Renal cortex interstitium (tissue), 11 donors: ENCODE data around the gene ZSWIM6. TPM values are rescaled to one million over a fixed set of nuclear protein-coding genes. Genes with fewer than 3 reads are reported as not detected.

Experiments
- DNase-seq, 11 donors: peaks; one replicate each; pipeline ENCODE4 v3.0.0-alpha.2; 2013; ENCODE audit warnings: low read depth in 9 of 11, low spot score in 4 of 11; ENCODE audit errors: extremely low read depth in 1 of 11
- polyA plus RNA-seq, 3 donors: library from polyadenylated mRNA; unstranded; fragments of 120-200 nt; gene quantifications; one replicate each; pipeline ENCODE4 v1.2.1, GENCODE V29; 2013; ENCODE audit not compliant: insufficient read length in 3 of 3

ZSWIM6 gene
- polyA plus RNA-seq, 3 donors, result 26.8 to 30.5 (median 29.5) TPM

DNA sequence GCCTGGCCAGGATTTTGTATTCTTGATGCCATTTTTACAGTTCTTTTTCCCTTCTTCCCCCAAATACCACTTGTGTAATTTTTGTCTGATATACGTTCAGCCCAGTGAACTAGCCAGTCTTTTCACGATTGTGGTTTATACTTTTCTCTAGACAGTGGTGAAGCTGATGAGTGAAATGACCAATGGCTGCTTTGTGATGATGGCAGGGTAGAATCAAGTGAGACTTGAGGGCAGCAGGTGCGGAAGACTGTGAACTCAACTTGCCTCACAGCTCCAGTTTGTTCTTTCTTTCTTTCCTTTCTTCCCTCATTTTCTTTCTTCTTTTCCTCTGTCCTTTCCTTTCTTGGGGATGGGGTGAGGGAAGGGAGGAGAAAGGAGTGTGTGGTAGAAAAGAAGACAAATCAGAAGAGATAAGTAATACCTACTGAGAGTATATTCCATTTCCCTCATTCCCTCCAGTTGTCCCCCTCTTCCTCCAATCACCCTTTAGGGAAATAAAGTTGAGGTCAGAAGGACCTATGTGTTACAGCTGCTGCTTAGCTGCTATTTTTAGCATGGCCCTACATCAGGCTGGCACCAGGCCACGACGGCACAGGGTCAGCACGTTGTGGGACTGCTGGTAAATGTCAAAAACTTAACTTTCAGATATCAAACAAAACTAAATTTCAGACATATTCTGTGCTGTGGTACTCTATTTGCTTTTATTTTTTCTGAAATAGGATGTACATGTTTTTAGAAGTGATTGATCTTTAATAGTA is 12.3 kb downstream of the ZSWIM6 start:
- no peak for DNase-seq

DNA sequence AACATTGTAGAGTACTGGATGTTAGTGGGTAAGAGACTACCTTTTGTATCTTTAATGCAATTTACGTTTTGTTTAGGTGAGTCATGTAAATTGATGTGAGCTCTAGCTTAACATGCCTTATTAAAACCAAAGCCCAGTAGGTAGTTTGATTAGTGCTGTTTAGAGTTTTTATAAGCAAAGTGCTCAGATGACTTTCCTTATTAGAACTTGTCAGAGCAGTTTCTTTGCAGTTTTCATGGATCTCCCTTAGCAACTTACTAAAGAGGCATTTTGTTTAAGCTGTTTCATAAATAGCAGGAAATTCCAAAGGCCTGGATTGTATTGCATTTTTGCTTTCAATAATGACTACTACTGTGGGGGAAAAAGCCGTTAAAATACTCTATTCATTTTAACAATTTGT is 14.5 kb downstream of the ZSWIM6 start:
- no peak for DNase-seq

DNA sequence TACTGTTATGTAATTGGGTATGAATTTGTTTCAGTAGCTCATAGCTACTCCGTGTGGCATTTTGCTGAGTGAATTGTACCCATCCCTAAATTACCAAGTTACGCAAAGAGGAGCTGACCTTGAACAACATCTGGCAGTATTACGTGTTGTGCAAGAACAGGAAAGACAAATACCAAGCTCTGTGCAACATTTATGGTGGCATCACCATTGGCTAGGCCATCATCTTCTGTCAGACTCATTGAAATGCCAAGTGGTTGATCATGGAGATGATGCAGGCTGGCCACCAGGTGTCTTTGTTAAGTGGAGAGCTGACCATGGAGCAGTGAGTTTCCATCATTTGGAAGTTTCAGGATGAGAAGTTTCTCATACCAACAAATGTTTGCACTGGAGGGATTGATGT is 15.0 kb downstream of the ZSWIM6 start:
- DNase-seq, result no peak

- DNase-seq, result no peak
Observed at GRCh38 chr5:61348447-61348846, 16.4 kb downstream of the ZSWIM6 start.

DNA sequence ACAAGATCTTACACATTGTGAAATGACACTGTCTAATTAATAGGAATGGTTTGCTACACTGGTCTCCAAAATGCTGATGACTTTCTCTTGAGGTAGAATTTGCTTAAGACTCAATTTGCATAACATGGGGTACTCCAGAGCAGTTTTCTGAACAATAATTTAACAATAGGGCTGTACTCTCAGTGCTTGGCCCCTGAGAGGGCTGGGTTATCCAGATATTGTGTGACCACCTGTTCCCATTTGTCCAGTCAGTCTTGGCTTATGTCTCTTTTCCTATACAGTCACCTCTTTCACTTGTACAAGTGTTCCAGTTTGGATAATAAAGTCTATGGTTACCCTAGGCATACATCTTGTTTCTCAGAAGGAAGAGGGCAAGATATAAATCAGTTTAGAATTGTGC is 17.9 kb downstream of the ZSWIM6 start:
- DNase-seq, result no peak

DNA sequence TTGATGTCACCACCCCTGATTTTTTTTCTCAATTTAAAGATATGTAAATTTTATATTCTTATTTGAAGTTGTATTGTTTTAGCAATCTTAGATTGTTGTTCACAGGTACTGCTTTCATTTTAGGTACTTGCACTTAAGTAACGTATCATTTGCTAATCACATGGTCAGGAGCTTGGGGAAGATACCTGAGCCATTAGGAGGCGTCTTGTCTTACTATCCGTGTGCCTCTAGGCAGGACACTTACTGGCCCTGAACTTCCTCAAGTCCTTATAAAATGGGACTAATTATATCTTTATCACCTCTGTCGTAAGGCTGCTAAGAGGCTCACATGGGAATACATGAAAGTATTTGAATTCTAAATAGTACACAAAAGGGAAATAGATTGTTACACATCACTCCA is 18.5 kb downstream of the ZSWIM6 start:
- no peak for DNase-seq

DNA sequence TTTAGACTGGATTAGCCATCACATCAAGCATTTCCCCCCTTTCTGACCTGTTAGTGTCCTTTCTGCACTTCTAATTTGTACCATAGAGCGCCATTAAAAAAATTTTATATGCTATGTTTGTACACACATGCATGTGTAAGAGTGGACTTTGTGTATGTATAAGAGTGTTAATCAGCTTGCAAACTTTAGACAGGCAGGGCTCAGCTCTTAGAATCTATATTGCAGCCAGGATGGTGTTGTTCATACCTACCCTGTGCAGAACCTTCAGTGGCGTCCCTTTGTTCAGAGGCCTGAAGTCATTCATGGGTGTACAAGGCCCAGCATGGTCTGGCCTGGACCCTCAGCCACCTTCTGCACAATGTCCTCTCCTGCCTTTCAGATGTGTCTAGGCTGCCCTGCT is 19.7 kb downstream of the ZSWIM6 start:
- no peak for DNase-seq

- no peak for DNase-seq
Observed at GRCh38 chr5:61352180-61352579, 20.1 kb downstream of the ZSWIM6 start.

- DNase-seq, result no peak
Observed at GRCh38 chr5:61352612-61353156, 20.6 kb downstream of the ZSWIM6 start.

DNA sequence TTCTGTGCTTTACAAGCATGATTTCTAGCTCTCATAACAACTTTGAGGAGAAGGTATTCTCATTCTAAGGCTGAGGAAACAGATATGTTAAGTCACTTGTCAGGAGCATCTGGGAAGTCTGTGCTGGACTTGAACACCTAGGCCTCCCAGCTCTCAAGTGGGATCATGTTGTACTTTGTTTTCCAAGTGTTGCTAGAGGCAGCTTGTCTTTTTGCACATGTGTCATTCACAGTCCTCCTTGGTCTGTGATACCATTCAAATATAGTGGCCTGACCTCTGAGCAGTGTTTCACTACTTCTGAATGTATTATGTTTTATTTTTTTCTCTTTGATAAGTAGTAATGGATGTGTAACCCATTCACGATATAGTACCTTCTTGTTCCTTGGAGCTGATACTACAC is 21.2 kb downstream of the ZSWIM6 start:
- no peak for DNase-seq

- no peak for DNase-seq
Observed at GRCh38 chr5:61354199-61354598, 22.1 kb downstream of the ZSWIM6 start.

DNA sequence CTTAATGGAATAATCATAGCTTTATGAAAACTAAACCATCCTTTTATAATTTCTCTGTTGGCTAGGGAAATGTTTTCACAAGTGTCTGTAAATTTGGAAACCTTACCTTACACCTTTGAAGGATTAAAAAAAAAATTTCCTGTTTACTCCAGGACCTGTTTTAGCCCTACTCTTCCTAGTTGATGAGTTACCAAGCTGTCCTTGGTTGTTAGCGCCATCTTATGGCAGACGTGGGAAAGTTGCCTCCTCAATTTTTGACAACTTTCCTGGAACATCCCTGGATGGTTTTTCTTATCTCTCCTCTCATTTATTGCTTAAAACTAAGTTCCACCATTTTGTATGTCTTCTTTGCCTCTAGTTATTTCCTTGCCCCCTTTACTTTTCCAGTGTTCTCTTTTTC is 25.7 kb downstream of the ZSWIM6 start:
- no peak for DNase-seq

GRCh38 chr5:61362796-61363368 is 30.8 kb downstream of the ZSWIM6 start:
- DNase-seq, result no peak

DNA sequence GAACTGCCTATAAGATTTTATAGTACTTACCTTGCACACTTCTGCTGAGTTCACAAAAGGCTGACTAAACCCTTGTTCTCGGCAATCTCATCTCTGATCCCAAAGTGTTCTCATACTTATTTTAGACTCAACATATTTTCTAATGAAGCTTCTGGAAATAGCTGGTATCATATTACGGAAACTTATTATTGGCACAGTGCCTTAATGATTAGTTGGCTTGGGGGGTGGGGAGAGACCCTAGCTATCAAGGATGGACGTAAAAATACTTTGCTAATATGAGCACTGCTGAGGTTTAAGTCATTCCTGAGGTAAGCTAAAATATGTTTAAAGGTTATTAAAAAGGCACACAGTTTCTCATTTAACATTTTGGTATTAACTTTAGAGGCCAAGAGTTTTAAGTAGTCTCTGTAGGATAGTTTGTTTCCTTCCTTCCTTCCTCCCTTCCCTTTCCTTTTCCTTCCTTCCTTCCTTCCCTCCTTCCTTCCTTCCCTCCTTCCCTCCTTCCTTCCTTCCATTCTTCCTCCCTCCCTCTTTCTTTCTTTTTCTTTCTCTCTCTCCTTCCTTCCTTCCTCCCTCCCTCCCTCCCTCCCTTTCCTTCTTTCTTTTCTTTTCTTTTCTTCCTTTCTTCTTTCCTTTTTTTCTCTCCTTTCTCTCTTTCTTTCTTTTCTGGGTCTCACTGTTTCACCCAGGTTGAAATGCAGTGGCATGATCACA is 31.5 kb downstream of the ZSWIM6 start:
- DNase-seq, result no peak

- no peak for DNase-seq
Observed at GRCh38 chr5:61366497-61367240, 34.6 kb downstream of the ZSWIM6 start.

GRCh38 chr5:61370506-61370905 is 38.4 kb downstream of the ZSWIM6 start:
- no peak for DNase-seq

DNA sequence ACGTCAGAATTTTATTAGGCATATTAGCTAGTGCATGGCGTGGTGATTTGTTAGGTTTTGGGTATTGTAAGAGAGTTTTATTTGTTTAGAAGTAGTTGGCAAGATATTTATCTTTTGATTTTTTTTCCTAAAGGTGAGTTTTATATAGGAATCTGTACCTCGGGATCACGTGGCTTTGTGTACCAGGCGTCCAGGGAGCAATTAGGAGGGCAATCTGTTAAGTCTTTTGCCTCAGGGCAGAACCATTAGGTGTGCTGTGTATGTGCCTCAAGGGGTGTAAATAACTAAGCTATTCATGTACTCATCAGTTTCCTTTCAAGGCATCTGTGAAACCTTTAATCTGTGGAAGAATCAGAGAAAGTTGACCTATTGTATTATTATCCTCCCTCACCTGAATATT is 39.4 kb downstream of the ZSWIM6 start:
- no peak for DNase-seq

DNA sequence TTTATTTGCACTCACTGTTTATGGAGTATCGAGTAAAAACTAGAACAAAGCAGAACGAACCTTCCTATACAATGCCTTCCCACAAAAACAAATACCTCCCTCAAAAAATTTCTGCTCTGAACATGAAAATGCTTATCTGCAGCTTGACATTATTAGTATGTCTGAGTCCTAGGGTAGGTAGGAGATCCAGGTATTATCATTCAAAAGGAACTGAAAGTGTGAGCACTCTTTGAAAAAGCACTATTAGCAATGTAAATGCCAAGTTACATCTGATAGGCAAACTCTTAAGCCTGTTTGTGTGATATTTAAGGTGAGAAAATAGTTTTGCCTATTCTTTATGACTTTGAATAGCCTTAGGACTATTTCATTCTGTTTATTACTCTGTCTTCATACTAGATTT is 47.6 kb downstream of the ZSWIM6 start:
- DNase-seq, result no peak

DNA sequence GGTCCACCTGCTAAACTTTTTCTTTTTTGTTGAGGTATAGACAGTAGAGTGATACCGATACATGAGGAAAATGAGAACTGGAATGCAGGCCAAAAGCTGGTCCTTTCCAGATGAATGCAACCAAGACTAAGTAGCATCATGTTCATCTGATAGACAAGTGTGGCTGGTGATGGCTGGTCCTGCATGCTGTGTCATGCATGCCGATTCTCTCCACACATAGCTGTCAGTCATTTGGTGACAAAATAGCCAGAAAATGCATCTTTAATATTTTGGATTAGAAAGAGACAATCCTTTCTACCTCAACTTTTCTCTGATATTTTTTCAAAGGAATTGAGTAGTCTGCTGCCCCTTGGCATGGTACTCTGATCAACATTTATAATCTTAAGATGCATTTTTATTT is 49.9 kb downstream of the ZSWIM6 start:
- no peak for DNase-seq

DNA sequence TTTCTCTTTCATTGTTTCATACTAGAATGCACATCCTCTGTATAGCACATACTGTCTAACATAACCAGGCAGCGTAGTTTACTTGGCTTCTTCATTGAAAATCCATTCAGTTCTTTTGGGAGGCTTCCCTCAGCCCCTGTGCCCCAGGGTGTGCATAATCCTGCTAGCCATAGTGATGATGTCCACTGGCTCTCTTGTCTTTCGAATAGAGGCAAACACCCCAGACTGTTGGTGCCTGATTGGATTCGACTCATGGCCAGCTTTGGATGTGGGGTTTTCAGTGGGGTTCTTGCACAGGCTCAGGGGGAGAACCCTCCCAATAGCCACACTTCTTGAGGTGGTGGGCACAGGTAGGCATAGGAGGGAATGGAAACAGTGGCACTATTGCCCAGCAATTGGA is 53.6 kb downstream of the ZSWIM6 start:
- DNase-seq, result no peak
